ENCODE data around the gene NRXN3. TPM values are rescaled to one million over a fixed set of nuclear protein-coding genes. Genes with fewer than 3 reads are reported as not detected.

Gene NRXN3
- total RNA-seq, 1 donor from 2014 or later, result 18.0 TPM

- Mint-ChIP-seq H3K4me1 (ENCODE audit: low read depth, unreplicated experiment) (peaks cover 4% of the 10 kb centered on the region), H3K9me3 (ENCODE audit: unreplicated experiment) (no peaks in the 10 kb centered on the region), H3K27ac (ENCODE audit: unreplicated experiment) (no peak overlapping the region), H3K36me3 (ENCODE audit: low read depth, unreplicated experiment) (no peaks in the 10 kb centered on the region), H3K27me3 (ENCODE audit: low read depth, unreplicated experiment) (peaks cover 2% of the 10 kb centered on the region), H3K4me3 (ENCODE audit: unreplicated experiment) (no peak overlapping the region)
- Histone ChIP-seq H3K4me1 (ENCODE audit: insufficient read depth, low read length) (no peaks in the 10 kb centered on the region), H3K27ac (ENCODE audit: low read depth, low read length) (no peak overlapping the region), H3K9me3 (ENCODE audit: insufficient read depth, low read depth, low read length) (no peaks in the 10 kb centered on the region), H3K27me3 (ENCODE audit: insufficient read depth, low read length) (no peaks in the 10 kb centered on the region), H3K9ac (ENCODE audit: low read length) (no peak overlapping the region), H4K20me1 (ENCODE audit: insufficient read depth, low read length) (no peaks in the 10 kb centered on the region), H3K79me2 (ENCODE audit: insufficient read depth, low read length) (no peaks in the 10 kb centered on the region), H3K4me2 (ENCODE audit: low read length) (no peak overlapping the region), H2AFZ (ENCODE audit: low read depth, low read length) (no peak overlapping the region), H3K4me3 (ENCODE audit: insufficient read depth, low read depth, low read length) (no peak overlapping the region), H3K36me3 (ENCODE audit: insufficient read depth, low read length) (no peaks in the 10 kb centered on the region)
- no peak for DNase-seq (ENCODE audit: low read depth)
- TF ChIP-seq EZH2 (IDR thresholded peaks at IDR 0.05; ENCODE audit: insufficient read depth, low read length), result no peak
- no peak for TF ChIP-seq CTCF (IDR thresholded peaks at IDR 0.05; ENCODE audit: insufficient read depth, low read depth, low read length)
- FAIRE-seq, result no peak
Observed at GRCh38 chr14:79658769-79659168, 1488.6 kb downstream of the NRXN3 start.

GRCh38 chr14:79660053-79660939 lies 1490.1 kb downstream of the NRXN3 start:
- H3K79me2 ChIP-seq (ENCODE audit: insufficient read depth, low read length), result no peaks in the 10 kb centered on the region
- no peak overlapping the region for H3K4me2 ChIP-seq (ENCODE audit: low read length)
- no peaks in the 10 kb centered on the region for H3K27me3 ChIP-seq (ENCODE audit: insufficient read depth, low read length)
- Mint-ChIP-seq H3K4me3 (ENCODE audit: unreplicated experiment) (no peak overlapping the region), H3K27me3 (ENCODE audit: low read depth, unreplicated experiment) (peaks cover 2% of the 10 kb centered on the region), H3K9me3 (ENCODE audit: unreplicated experiment) (no peaks in the 10 kb centered on the region), H3K36me3 (ENCODE audit: low read depth, unreplicated experiment) (peaks cover 4% of the 10 kb centered on the region), H3K4me1 (ENCODE audit: low read depth, unreplicated experiment) (peaks cover 4% of the 10 kb centered on the region), H3K27ac (ENCODE audit: unreplicated experiment) (no peak overlapping the region)
- no peak overlapping the region for H3K27ac ChIP-seq (ENCODE audit: low read depth, low read length)
- no peak overlapping the region for H2AFZ ChIP-seq (ENCODE audit: low read depth, low read length)
- H3K9ac ChIP-seq (ENCODE audit: low read length), result no peak overlapping the region
- no peak overlapping the region for H3K4me3 ChIP-seq (ENCODE audit: insufficient read depth, low read depth, low read length)
- DNase-seq (ENCODE audit: low read depth) (no peak), FAIRE-seq (no peak)
- H3K9me3 ChIP-seq (ENCODE audit: insufficient read depth, low read depth, low read length), result no peaks in the 10 kb centered on the region
- no peaks in the 10 kb centered on the region for H3K36me3 ChIP-seq (ENCODE audit: insufficient read depth, low read length)
- no peak for TF ChIP-seq CTCF (IDR thresholded peaks at IDR 0.05; ENCODE audit: insufficient read depth, low read depth, low read length)
- no peak for TF ChIP-seq EZH2 (IDR thresholded peaks at IDR 0.05; ENCODE audit: insufficient read depth, low read length)
- no peaks in the 10 kb centered on the region for H4K20me1 ChIP-seq (ENCODE audit: insufficient read depth, low read length)
- no peaks in the 10 kb centered on the region for H3K4me1 ChIP-seq (ENCODE audit: insufficient read depth, low read length)

- no peaks in the 10 kb centered on the region for H3K9me3 ChIP-seq (ENCODE audit: insufficient read depth, low read depth, low read length)
- Mint-ChIP-seq H3K4me1 (ENCODE audit: low read depth, unreplicated experiment) (peaks cover 4% of the 10 kb centered on the region), H3K9me3 (ENCODE audit: unreplicated experiment) (no peaks in the 10 kb centered on the region), H3K27me3 (ENCODE audit: low read depth, unreplicated experiment) (peaks cover 2% of the 10 kb centered on the region), H3K27ac (ENCODE audit: unreplicated experiment) (no peak overlapping the region), H3K36me3 (ENCODE audit: low read depth, unreplicated experiment) (peaks cover 4% of the 10 kb centered on the region), H3K4me3 (ENCODE audit: unreplicated experiment) (no peak overlapping the region)
- H3K27me3 ChIP-seq (ENCODE audit: insufficient read depth, low read length), result no peaks in the 10 kb centered on the region
- H3K4me3 ChIP-seq (ENCODE audit: insufficient read depth, low read depth, low read length), result no peak overlapping the region
- H3K79me2 ChIP-seq (ENCODE audit: insufficient read depth, low read length), result no peaks in the 10 kb centered on the region
- no peak overlapping the region for H3K9ac ChIP-seq (ENCODE audit: low read length)
- TF ChIP-seq CTCF (IDR thresholded peaks at IDR 0.05; ENCODE audit: insufficient read depth, low read depth, low read length) (no peak), EZH2 (IDR thresholded peaks at IDR 0.05; ENCODE audit: insufficient read depth, low read length) (no peak)
- H3K4me1 ChIP-seq (ENCODE audit: insufficient read depth, low read length), result no peaks in the 10 kb centered on the region
- no peak overlapping the region for H3K27ac ChIP-seq (ENCODE audit: low read depth, low read length)
- H2AFZ ChIP-seq (ENCODE audit: low read depth, low read length), result no peak overlapping the region
- FAIRE-seq (no peak), DNase-seq (ENCODE audit: low read depth) (peak; percentile 52)
- H3K4me2 ChIP-seq (ENCODE audit: low read length), result no peak overlapping the region
- H3K36me3 ChIP-seq (ENCODE audit: insufficient read depth, low read length), result no peaks in the 10 kb centered on the region
- no peaks in the 10 kb centered on the region for H4K20me1 ChIP-seq (ENCODE audit: insufficient read depth, low read length)
Observed at GRCh38 chr14:79661752-79662151, 1491.6 kb downstream of the NRXN3 start.

All from astrocyte (in vitro differentiated cells and primary cell).